IMR-90 (cell line): ENCODE data around the gene CDK6. TPM values are rescaled to one million over a fixed set of nuclear protein-coding genes. Genes with fewer than 3 reads are reported as not detected.

Source experiments
- ATAC-seq: fragments of 200-7000 bp; cut with Tn5 transposase; 2 replicates; pipeline ENCODE4 v1.9.1; 2020; ENCODE audit warnings: low read depth, mild to moderate bottlenecking, moderate library complexity
- BruUV-seq: library from RNA; stranded (reverse); fragments of 400-500 nt; replicated peaks from 2 replicates; lab custom pipeline; 2021; lab: Mats Ljungman, UMichigan
- CTCF ChIA-PET: fragments of 300-600 bp; formaldehyde crosslinking; extraction: SDS; loops from one replicate; lab custom pipeline; 2021; ENCODE audit warnings: antibody characterized with exemption; lab: Yijun Ruan, JAX
- POLR2A ChIA-PET: fragments of 300-600 bp; sonication (Branson Sonifier 250); formaldehyde crosslinking; loops from one replicate; lab custom pipeline; 2022; ENCODE audit warnings: antibody characterized with exemption; ENCODE audit not compliant: unreplicated experiment; lab: Charles Lee
- DNase-seq: peaks from one replicate; pipeline ENCODE4 v3.0.0; 2013
- H2AFZ ChIP-seq: replicated peaks from 2 replicates; pipeline ENCODE3; 2013; ENCODE audit warnings: low read length, mild to moderate bottlenecking; ENCODE audit not compliant: poor library complexity
- H2AK5ac ChIP-seq: 2 replicates; pipeline ENCODE4 v1.6.1; 2013; ENCODE audit warnings: low read depth, low read length, inconsistent platforms
- H2AK9ac ChIP-seq: replicated peaks from 2 replicates; pipeline ENCODE3; 2013; ENCODE audit warnings: mild to moderate bottlenecking, low read depth, low read length, moderate library complexity; ENCODE audit not compliant: poor library complexity
- H2BK120ac ChIP-seq: 2 replicates; pipeline ENCODE4 v1.6.1; 2013; ENCODE audit warnings: low read depth, low read length, inconsistent platforms
- H2BK15ac ChIP-seq: 3 replicates; pipeline ENCODE4 v1.6.1; 2013; ENCODE audit warnings: low read depth, low read length, inconsistent platforms
- H2BK20ac ChIP-seq: 2 replicates; pipeline ENCODE4 v1.6.1; 2013; ENCODE audit warnings: low read depth, mild to moderate bottlenecking, inconsistent platforms, low read length, moderate library complexity
- H2BK5ac ChIP-seq: 2 replicates; pipeline ENCODE4 v1.6.1; 2013; ENCODE audit warnings: mild to moderate bottlenecking, low read depth, low read length, inconsistent platforms; ENCODE audit not compliant: poor library complexity, severe bottlenecking
- H3K14ac ChIP-seq: replicated peaks from 2 replicates; pipeline ENCODE4 v1.6.1; 2013; ENCODE audit warnings: low read depth, low read length, inconsistent platforms
- H3K18ac ChIP-seq: 2 replicates; pipeline ENCODE4 v1.6.1; 2013; ENCODE audit warnings: low read depth, low read length, control low read depth
- H3K23ac ChIP-seq: 2 replicates; pipeline ENCODE4 v1.6.1; 2013; ENCODE audit warnings: low read depth, low read length, inconsistent platforms
- H3K27ac ChIP-seq: 2 replicates; pipeline ENCODE4 v1.5.1; 2013; ENCODE audit warnings: mild to moderate bottlenecking, control low read depth, low read length; ENCODE audit not compliant: insufficient read depth
- H3K27me3 ChIP-seq: 2 replicates; pipeline ENCODE4 v1.6.1; 2013; ENCODE audit warnings: low read length; ENCODE audit not compliant: control insufficient read depth, insufficient read depth
- H3K36me3 ChIP-seq: 2 replicates; pipeline ENCODE4 v1.6.1; 2013; ENCODE audit warnings: low read length, mixed read lengths; ENCODE audit not compliant: control insufficient read depth, insufficient read depth
- H3K4ac ChIP-seq: 2 replicates; pipeline ENCODE4 v1.6.1; 2013; ENCODE audit warnings: low read depth, low read length, inconsistent platforms
- H3K4me1 ChIP-seq: 2 replicates; pipeline ENCODE4 v1.6.1; 2013; ENCODE audit warnings: low read length, mixed read lengths; ENCODE audit not compliant: control insufficient read depth, insufficient read depth
- H3K4me2 ChIP-seq: 2 replicates; pipeline ENCODE4 v1.6.1; 2013; ENCODE audit warnings: low read depth, mild to moderate bottlenecking, control low read depth, low read length, moderate library complexity
- H3K4me3 ChIP-seq: 2 replicates; pipeline ENCODE4 v1.5.1; 2013; ENCODE audit warnings: low read depth, mild to moderate bottlenecking, control low read depth, low read length, moderate library complexity; ENCODE audit not compliant: insufficient read depth
- H3K56ac ChIP-seq: 2 replicates; pipeline ENCODE4 v1.6.1; 2013; ENCODE audit warnings: low read length, inconsistent platforms; ENCODE audit not compliant: insufficient read depth; ENCODE audit errors: extremely low read depth
- H3K79me1 ChIP-seq, 2 experiments: 2 replicates each; pipeline ENCODE4 v1.6.1; 2013; ENCODE audit warnings: low read length in 2 of 2, inconsistent platforms in 1 of 2, low read depth in 1 of 2
- H3K9ac ChIP-seq: 2 replicates; pipeline ENCODE4 v1.6.1; 2013; ENCODE audit warnings: low read depth, low read length, control low read depth
- H3K9me1 ChIP-seq: 2 replicates; pipeline ENCODE4 v1.6.1; 2013; ENCODE audit warnings: low read length, inconsistent platforms; ENCODE audit not compliant: insufficient read depth
- H3K9me3 ChIP-seq: 2 replicates; pipeline ENCODE4 v1.6.1; 2013; ENCODE audit warnings: low read length; ENCODE audit not compliant: control insufficient read depth, insufficient read depth
- H4K20me1 ChIP-seq: 2 replicates; pipeline ENCODE4 v1.6.1; 2013; ENCODE audit warnings: low read length, inconsistent platforms; ENCODE audit not compliant: insufficient read depth
- H4K5ac ChIP-seq: 2 replicates; pipeline ENCODE4 v1.6.1; 2013; ENCODE audit warnings: mild to moderate bottlenecking, low read depth, low read length, control low read depth
- H4K8ac ChIP-seq, 2 experiments: 2 replicates each; pipeline ENCODE4 v1.6.1; 2013; ENCODE audit warnings: low read depth in 2 of 2, low read length in 2 of 2, control low read depth in 1 of 2, inconsistent platforms in 1 of 2
- H4K91ac ChIP-seq: 2 replicates; pipeline ENCODE4 v1.6.1; 2013; ENCODE audit warnings: low read depth, low read length, inconsistent platforms; ENCODE audit not compliant: insufficient read depth
- BHLHE40 ChIP-seq: fragments of 150-350 bp; IDR thresholded peaks from 2 replicates; pipeline ENCODE4 v1.6.1; 2016; ENCODE audit warnings: mild to moderate bottlenecking, low read depth, low read length
- CEBPB ChIP-seq: IDR thresholded peaks from 2 replicates; pipeline ENCODE4 v1.6.1; 2012; ENCODE audit warnings: low read depth, low read length, improper control_type of control experiment
- MAZ ChIP-seq: IDR thresholded peaks from 2 replicates; pipeline ENCODE4 v1.6.1; 2012; ENCODE audit warnings: low read depth, mild to moderate bottlenecking, low read length, improper control_type of control experiment, moderate library complexity, borderline replicate concordance
- WGBS, 2 experiments: methylation state at CpG; one replicate each; pipeline versions ENCODE4 v1.1.5 to v1.1.7; 2013; ENCODE audit warnings: missing lambda C conversion rate in 2 of 2; ENCODE audit not compliant: insufficient read length in 1 of 2; ENCODE audit errors: extremely low coverage in 2 of 2; 5-methylcytosine and 5-hydroxymethylcytosine counted together
- dilution Hi-C: fragments of 300-500 bp; cut with HindIII; formaldehyde crosslinking; loops from one replicate; pipeline ENCODE4 v1.14.3; 2018; ENCODE audit warnings: low sequenced_read_pairs; ENCODE audit not compliant: unreplicated experiment
- in situ Hi-C: fragments of 300-500 bp; cut with MboI; formaldehyde crosslinking; loops from 3 replicates; pipeline ENCODE4 v1.14.3; 2019; ENCODE audit warnings: low sequenced_read_pairs, inconsistent platforms, mixed read lengths
- intact Hi-C: fragments of 100-400 bp; cut with micrococcal nuclease; formaldehyde crosslinking; loops from 2 replicates; pipeline ENCODE4 v1.10.0; 2022
- polyA plus RNA-seq, 3 experiments: library from polyadenylated mRNA; depleted of rRNA; stranded (reverse); fragments of >200 nt; gene quantifications; 2 replicates each; pipeline ENCODE4 v1.2.3, GENCODE V29; 2012; ENCODE audit warnings: low replicate concordance in 1 of 3
- total RNA-seq: library from RNA; depleted of rRNA; stranded (reverse); fragments of >200 nt; gene quantifications from 2 replicates; pipeline ENCODE4 v1.2.3, GENCODE V29; 2012

The CDK6 gene
- total and polyA plus RNA-seq, 2 of the 4 experiments (the other 2 are of a cell fraction), result 21.5 to 195 TPM

DNA sequence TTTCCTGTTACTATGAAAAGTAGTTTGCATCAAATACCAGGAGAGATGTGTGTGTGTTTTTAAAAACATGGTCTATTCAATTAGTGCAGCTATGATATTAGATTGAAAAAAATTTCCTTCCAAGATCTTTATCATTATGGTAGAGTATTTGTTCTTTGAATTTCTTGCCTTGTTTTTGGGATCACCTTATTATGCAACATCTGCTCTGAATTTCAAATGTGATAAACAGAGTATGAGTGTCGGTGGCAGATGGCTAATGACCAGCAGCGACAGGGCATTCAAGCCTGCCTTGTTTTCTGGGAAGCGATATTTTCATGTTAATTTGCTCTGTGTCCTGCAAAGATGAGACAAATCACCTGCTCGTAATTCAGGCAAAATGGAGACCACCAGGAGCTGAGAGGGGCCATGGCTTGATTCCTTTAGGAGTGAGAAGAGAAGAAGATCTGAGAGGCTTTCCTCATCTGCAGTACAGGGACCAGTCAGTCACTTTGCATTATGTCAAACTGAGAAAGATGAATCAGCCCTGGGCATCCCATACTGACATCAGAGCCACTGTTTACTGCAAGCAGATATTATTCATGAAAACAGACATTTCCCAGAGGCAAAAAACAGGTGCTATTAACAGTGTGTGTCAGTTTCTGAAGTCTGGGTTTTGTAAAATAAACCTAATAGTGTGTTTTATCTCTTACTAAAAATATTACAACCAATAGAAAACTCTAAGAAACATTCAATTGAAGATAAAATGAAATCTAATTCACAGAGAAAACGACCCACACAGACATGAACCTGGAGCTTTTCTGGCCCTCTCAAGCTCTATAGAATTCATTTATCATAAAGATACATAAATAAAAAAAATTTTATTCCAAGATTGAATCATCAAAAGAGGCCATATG, 67.6 kb downstream of the CDK6 start:
- POLR2A ChIA-PET, result interaction anchor here (0.7 kb wide), 1 partner anchor 75 kb away, joined by 3 read pairs; no protein-coding TSS in a partner anchor
- in situ Hi-C loops, result no loop called here
- peak overlapping the region; percentile 9; the same call in 1 of the 2 replicates for H2BK20ac ChIP-seq
- no peak overlapping the region for H2AFZ ChIP-seq
- peaks cover 25 to 68% of the 10 kb centered on the region in 2 experiments for H3K79me1 ChIP-seq
- no peak overlapping the region for H3K4me3 ChIP-seq
- peak overlapping the region; percentile 9; the same call in 1 of the 2 replicates for H3K56ac ChIP-seq
- peaks cover 14% of the 10 kb centered on the region for H3K36me3 ChIP-seq
- H3K18ac ChIP-seq, result no peak overlapping the region
- peak overlapping the region; percentile 3; the same call in 1 of the 3 replicates for H2BK15ac ChIP-seq
- no peak overlapping the region for H4K5ac ChIP-seq
- H3K27me3 ChIP-seq, result no peaks in the 10 kb centered on the region
- no peak overlapping the region; the same call in 1 of the 2 replicates for H3K27ac ChIP-seq
- H3K9ac ChIP-seq, result no peak overlapping the region
- H3K9me3 ChIP-seq, result no peaks in the 10 kb centered on the region
- no peak overlapping the region for H4K8ac ChIP-seq
- 73% methylated on average over 2 of the region's 5 CpGs; no CpG with 5 or more reads in 1 of the 2 experiments for WGBS, 2 experiments
- H2BK5ac ChIP-seq, result peak overlapping the region; percentile 63
- TF ChIP-seq MAZ (no peak), BHLHE40 (no peak), CEBPB (peak; percentile 61; the same call in 1 of the 2 replicates)
- H2BK120ac ChIP-seq, result peak overlapping the region; percentile 23; the same call in 1 of the 2 replicates
- ATAC-seq (no peak), DNase-seq (peak; percentile 64)
- peak overlapping the region; percentile 55; the same call in 1 of the 2 replicates for H3K23ac ChIP-seq
- peaks cover 44% of the 10 kb centered on the region for H4K20me1 ChIP-seq
- H2AK5ac ChIP-seq, result peak overlapping the region; percentile 76; the same call in 1 of the 2 replicates
- no peak overlapping the region for H4K91ac ChIP-seq
- intact Hi-C loops, result loop anchor here (5.0 kb wide), 3 partner anchors 64 to 146 kb away; no protein-coding TSS in a partner anchor
- dilution Hi-C loops, result no loop called here
- CTCF ChIA-PET, result no interaction called here
- peaks cover 12% of the 10 kb centered on the region for H3K9me1 ChIP-seq
- no peak overlapping the region for H3K4me2 ChIP-seq
- peak overlapping the region; percentile 71 for H3K4ac ChIP-seq
- no peak overlapping the region for H2AK9ac ChIP-seq
- H3K14ac ChIP-seq, result 0 out of 2 replicates have a peak overlapping the region, but pooled peaks have one; percentile 49
- no TSS peak for BruUV-seq
- H3K4me1 ChIP-seq, result peaks cover 26% of the 10 kb centered on the region
